Stimulated activated CD8-positive, alpha-beta memory T cell treated with anti-CD3 and anti-CD28 coated beads, Interleukin-7, amount 100 ng/mL, for 24 hours (primary cell): ENCODE measurements around the gene DHX34.

Source experiments
- DNase-seq: peaks from one replicate; pipeline ENCODE4 v3.0.0-alpha.2; 2020; ENCODE audit warnings: low read depth

DHX34 gene

DNA sequence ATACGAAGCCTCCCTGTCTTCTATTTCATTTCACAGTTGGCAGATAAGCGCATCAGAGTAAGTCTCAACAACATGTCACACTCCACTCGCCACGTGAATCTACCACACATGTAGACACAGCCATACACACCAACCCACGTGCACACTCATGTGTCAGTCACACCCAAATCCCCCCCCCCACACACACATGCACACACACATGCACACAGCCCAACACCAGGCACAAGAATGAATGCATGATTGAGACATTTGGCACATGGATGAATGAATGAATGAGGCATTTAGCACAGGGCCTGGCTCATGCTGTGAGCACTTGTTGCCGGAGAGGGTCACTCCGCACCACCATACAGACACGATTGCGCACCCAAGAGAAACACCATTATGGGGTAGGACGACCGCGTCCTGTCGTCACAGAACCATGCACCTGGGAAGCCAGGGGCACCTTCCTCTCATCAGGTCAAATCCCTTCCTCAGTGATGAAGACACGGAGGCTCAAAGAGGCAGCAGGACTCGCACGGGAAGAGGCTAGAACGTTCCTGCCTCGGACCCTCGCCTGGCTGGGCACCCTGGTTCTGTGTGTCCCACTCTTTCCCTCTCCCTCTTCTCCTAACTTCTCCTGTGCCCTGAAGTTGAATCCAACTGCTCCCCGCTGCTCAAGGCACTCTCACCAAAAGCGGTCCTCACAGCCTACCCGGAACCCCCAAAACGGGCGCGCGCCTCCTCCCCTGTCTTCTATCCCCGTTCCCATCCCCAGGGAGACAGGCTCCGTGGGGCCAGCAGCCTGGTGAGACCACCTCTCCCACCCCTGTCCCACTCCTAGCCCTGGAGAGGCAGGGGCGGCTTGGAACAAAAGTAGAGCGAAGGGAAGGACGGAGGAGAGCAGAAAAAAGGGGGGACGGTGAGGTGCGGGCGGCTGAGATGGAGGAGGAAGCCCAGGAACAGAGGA, 68.9 kb downstream of the DHX34 start:
- DNase-seq = no peak

DNA sequence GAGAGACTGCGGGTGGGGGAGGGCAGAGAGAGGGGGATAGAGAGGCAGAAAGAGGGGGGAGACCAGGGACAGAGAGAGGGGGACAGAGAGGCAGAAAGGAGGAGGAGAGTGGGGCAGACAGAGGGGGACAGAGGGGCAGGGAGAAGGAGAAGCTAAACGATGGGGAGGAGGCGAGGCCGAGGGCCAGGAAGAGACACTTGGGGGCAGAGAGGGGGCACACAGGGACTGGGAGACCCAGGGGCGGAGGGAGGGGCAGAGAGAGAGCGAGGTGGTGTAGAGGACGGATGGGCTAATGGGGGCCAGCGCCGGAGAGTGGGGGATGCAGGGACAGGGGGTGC, 69.5 kb downstream of the DHX34 start:
- no peak for DNase-seq

DNA sequence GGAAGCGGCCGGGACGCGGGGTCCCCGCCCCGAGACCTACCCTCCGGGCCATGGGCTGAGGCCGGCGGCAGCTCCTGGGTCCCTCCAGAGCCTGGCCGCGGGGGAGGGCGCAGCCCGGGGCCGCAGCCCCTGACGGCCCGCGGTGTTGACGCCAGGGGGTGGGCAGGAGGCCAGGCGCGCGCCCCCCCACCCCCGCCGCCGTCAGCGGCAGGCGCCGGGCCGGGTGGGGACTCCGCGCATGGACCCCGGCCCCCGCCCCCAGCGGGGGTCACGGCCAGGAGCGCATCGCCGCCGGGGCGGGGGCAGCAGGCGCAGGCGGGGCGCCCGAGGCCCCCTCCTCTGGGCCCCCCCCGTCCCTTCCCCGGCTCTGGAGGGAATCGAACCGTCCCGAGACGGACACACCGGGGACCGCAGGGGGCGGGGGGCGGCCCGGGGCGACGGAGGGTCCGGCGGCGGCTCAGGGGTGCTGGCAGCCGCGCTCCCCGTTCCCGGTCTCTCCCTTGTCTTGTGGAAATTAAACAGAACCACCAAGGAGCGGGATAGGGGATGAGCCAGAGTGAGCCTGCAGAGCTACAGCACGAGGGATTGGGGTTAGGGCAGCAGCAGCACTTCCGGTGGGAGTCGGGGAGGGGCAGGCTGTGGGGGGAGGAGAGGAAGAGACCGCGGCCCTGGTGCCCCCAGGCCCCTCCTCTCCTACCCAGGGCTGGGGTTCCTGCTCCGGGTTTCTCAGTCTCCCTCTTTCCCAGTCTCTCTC, 70.1 kb downstream of the DHX34 start, which contains the start of gene MEIS3:
TSS of gene MEIS3 (minus strand) at position 498 of the 754 bp plus-strand sequence. CDS start at position 52, 446 bp downstream.
- no peak for DNase-seq

DNA sequence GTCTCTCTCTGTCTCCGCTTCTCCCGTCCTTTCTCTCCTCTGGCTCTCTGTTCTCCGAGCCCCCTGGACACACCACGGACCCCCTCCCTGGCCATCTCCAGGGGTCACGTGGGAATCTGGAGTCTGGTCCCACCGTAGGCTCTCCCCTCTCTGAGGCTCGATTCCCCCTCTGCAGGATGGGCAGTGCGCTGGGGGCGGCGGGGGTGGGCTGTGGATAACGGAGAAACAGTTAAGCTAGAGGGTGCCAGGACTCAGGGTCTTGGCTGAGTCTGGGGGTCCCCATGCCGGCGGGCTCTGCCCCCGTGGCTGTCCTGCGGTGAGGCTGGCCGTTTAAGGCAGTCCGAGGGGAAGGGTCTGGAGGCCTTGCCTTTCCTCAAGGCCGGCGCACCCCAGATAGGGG, 70.7 kb downstream of the DHX34 start:
- no peak for DNase-seq

DNA sequence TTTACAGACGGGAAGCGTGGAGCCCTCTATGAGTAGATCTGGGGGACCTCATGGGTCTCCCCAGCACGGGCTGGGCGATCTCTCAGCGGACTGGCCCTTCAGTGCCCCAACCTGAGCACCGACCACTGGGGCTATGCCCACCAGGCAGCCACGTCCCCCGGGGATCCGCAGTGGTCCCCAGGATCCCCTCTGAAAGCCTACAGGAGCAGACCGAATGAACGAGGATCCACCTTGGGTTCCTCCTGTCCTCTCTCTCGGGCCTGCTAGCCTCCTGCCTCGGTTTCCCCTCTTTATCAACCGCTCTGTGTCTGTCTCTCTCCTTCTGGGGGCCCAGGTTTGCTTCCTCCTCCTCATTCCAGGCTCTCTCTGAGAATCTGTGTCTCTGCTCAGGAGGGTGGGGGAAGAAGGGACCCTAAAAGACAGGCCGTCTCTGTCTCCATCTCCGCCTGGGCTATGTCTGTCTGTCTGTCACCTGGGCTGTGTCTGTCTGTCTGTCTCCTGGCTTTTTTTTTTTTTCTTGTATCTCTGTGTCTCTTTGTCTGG, 72.2 kb downstream of the DHX34 start:
- DNase-seq = no peak

DNA sequence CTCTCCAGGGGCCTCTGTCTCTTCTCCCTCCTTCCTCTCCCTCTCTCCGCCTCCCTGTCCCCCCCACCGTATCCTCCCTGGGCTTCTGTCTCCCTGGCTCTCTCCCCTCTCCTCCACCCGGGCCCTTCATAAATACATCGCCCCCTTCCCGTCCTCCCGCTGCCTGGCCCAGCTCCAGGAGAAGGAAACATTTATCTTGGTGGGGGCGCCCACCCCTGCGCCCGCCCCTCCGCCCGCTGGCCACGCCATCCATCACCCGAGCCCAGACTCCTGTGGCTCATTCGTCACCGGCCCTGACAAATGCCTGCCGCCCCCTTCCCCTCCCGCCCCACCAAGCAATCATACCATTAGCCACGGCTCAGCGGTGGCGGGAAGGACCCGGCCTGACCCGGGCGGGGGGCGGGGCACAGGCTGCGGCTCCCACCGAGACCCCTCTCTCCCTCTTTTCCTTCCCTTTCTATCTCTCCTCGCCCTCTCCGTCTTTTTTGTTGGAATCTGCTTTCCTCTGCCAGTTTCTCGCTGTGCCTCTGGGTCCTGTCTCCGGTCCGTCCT, 72.8 kb downstream of the DHX34 start:
- DNase-seq = no peak

DNA sequence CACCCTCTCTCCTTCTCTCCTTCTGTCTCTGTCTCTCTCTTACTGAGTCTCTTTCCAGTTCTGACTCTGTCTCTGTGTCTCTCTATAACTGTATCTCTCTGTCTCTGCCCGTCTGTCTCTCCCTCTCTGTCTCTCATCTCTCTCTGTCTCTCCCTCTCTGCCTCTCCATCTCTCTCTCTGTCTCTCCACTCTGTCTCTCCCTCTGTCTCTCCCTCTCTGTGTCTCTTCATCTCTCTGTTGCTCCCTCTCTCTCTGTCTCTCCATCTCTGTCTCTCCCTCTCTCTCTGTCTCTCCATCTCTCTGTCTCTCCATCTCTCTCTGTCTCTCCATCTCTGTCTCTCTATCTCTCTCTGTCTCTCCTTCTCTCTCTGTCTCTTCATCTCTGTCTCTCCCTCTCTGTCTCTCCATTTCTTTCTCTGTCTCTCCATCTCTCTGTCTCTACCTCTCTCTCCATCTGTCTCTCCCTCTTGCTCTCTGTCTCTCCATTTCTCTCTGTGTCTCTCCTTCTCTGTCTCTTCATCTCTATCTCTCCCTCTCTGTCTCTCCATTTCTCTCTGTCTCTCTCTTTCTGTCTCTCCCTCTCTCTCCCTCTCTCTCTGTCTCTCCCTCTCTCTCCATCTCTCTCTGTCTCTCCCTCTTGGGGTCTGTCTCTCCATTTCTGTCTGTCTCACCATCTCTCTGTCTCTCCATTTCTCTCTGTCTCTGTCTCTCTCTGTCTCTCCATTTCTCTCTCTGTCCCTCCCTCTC, 73.5 kb downstream of the DHX34 start:
- DNase-seq = no peak

DNA sequence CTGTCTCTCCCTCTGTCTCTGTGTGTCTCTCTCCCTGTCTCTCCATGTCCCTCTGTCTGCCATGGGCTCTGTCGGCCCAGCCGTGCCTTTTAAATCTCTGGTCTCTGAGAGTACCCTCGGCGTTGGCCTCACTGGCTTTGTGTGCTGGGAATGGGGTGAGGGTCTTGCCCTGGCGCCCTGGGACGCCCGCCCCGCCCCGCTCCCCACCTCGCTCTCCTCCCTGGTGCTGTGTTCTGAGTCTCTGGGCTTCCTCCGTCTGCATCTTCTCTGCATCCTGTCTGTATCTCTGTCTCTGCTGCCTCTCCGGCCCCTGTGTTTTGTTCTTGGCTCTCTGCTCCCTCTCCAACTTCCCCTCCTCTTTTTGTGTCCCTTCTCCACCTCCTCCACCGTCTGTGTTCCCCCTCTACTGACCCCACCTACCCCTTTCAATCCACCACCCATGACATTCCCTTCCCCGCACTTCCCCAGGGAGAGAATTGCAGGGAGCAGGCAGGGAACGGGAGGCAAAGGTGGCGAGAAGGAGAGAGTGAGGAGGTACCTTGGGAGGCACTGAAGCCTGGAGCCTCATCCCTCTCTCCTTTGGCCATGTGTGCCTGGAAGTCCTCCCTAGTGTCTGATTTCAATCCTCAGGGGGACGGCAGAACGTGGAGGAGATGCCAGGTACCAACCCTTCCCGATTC, 74.2 kb downstream of the DHX34 start:
- DNase-seq = no peak

DNA sequence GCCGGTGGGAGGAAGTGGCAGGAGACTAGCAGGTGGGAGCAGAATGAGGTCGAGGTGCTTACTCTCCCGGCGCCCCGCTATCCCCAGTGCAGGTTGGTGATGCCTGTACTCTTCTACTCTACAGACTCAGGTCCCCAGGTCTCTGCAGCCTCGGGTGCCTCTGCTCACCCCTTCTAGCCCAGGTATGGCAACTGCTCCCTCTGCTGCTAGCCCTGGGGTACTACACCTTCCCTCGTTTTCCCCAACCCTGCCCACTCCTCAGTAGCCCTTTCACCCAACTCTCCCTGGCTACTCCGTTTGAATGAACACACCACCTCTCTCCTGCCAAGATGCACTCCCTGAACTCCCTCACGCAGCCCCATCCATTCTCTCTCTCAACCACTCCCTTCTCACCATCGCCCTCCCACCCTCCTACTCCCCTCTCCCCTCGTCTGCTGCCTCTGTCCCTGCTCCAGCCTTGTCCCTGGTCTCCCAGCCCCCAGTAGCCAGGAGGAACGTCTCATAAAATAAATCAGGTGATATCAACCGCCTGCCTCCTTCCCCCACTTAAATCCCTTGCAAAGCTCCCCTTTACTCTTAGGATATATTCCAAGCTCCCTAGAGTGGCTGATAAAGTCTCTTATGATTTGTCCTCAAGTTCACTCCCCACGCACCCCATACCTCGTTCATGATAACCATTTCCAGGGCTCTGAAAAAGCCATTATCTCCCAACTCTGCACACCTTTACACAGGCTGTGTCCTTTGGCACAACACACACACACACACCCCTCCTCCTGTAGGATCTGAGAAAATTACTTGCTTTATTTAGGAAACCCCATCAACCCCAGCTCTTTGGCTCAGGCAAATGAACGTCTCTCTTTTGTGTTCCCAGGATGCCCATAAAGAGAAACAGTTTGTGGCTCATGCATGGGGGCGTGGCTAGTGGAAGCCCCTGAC, 78.4 kb downstream of the DHX34 start:
- peak; percentile 46 for DNase-seq

DNA sequence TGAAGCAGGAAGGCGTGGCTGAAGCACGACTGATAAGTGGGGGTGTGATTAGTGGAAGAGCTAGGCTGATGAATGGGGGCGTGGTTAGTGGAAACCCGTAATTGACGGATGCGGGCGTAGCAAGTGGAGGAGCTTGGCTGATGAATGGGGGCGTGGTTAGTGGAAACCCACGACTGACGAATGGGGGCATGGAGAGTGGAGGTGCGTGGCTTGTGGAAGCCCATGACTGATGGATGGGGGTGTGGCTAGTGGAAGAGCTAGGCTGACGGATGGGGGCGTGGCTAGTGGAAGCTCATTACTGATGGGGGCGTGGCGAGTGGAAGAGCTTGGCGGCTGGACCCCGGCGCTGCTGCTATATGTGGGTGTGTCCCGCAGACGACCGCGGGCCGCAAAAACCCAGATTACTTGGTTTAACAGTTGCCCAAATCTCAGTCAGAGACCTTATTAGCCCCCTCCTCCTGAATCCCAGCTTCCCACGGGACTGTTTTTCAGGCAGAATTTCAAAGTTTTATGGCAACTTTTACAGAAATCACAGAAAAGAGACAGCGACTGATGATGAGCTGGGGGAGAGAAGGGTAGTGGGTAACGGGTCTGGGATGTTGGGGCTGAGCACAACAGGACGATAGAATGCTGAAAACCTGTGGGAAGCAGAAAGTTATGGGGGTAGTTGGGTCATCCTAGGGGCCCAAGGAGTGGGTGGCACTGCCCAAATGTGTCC, 79.2 kb downstream of the DHX34 start:
- DNase-seq = peak; percentile 67

DNA sequence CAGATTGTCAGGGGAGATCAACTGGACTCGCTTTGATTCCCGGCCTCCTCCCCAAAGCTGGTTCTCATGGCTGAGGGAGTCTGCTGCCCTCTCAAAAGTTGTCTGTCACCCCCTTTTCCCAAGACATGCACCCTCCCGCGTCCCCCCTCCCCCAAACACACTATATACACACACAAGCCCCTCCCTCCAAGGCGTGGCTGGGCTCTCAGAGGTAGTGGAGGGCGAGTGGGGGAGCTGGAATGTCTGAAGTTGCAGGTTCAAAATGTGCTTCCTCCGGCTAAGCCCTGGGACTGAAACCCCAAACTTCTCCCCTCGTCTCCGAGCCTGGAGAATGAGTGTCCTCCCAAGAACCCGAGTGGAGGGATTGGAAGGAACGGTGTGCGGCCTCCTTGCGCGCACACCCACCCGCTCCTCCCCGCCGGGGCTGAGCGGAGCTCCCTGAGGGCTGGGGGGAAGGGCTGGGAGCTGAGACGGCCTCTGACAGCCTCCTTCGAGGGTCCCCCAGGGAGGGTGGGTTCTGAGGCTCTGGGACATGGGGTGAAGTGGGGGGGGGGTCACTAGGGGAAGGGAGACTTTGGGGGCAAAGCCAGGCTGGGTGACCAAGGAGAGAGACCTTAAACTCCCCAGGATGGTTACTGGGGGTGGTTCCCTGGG, 80.2 kb downstream of the DHX34 start:
- DNase-seq = no peak

DNA sequence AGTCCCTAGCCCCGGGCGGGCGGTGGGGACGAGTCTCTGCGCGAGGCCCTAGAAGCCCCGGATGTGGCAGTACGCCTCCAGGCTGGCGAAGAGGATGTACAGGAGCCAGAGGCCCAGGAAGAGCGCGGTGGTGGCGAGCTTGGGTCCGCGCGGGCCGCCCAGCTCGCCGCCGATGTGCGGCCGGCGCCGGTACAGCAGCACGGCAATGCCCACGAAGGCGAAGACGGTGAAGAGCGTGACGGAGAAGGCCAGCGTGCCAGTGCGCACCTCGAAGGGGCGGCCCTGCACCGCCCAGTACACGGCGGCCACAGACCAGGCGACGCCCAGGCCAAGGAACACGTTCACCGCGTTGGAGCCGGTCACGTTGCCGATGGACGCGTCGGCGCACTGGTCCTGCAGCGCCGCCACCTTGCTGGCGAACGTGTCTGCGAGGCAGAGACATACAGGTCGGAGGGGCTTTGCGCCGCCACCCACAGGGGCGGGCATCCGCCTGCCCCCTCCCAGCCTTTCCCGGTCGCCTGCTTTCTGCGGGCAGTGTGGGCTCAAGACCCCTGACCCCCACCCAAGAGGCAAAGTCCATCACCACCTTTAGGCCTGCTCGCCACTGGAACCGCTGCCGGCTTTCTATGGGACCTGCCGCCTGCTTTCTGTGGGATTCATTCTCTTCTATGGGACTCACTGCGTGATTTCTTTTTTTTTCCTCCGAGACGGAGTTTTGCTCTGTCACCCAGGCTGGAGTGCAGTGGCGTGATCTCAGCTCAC, 81.1 kb downstream of the DHX34 start:
- no peak for DNase-seq

DNA sequence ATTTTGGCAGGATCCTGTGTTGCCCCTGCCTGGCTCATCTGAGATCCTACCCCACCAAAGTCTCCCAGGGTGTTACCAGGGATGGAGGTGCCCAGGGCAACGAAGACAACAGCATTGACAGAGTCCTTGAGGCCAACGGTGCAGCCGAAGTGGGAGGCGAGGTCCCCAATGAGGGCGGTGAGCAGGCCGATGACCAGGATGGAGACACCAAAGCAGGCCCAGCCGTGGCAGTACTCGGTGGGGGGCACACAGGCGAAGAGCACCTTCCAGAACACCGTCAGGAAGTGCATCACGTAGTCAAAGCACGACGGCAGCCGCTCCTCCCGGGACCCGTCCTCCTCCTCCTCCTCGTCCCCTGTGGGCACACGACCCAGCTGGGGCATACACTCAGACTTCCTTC, 83.0 kb downstream of the DHX34 start:
- DNase-seq = no peak
